H9 (cell line): ENCODE data around the gene CACNA1H. TPM values are rescaled to one million over a fixed set of nuclear protein-coding genes. Genes with fewer than 3 reads are reported as not detected.

Experiments
- DNase-seq: peaks from one replicate; pipeline ENCODE4 v3.0.0-alpha.2; 2017
- H2AFZ ChIP-seq: one replicate; pipeline ENCODE4 v1.6.1; 2013; ENCODE audit warnings: mild to moderate bottlenecking, low read length, control low read depth, moderate library complexity
- H2AK5ac ChIP-seq: 2 replicates; pipeline ENCODE4 v1.6.1; 2013; ENCODE audit warnings: low read length, control low read depth, mixed read lengths; ENCODE audit not compliant: insufficient read length
- H2BK120ac ChIP-seq: one replicate; pipeline ENCODE4 v1.6.1; 2013; ENCODE audit warnings: low read depth, mild to moderate bottlenecking, low read length, control low read depth, inconsistent platforms; ENCODE audit not compliant: poor library complexity, severe bottlenecking
- H2BK12ac ChIP-seq: 2 replicates; pipeline ENCODE4 v1.6.1; 2013; ENCODE audit warnings: low read length, control low read depth, mixed read lengths, low read depth; ENCODE audit not compliant: insufficient read length
- H2BK15ac ChIP-seq: 2 replicates; pipeline ENCODE4 v1.6.1; 2013; ENCODE audit warnings: low read depth, low read length, control low read depth
- H2BK20ac ChIP-seq: one replicate; pipeline ENCODE4 v1.6.1; 2013; ENCODE audit warnings: low read depth, mild to moderate bottlenecking, low read length, control low read depth, inconsistent platforms; ENCODE audit not compliant: poor library complexity, severe bottlenecking
- H2BK5ac ChIP-seq: 2 replicates; pipeline ENCODE4 v1.6.1; 2013; ENCODE audit warnings: low read length, control low read depth, mixed read lengths; ENCODE audit not compliant: insufficient read length
- H3K14ac ChIP-seq: 2 replicates; pipeline ENCODE4 v1.6.1; 2013; ENCODE audit warnings: low read length, control low read depth; ENCODE audit not compliant: insufficient read depth
- H3K18ac ChIP-seq: 2 replicates; pipeline ENCODE4 v1.6.1; 2013; ENCODE audit warnings: low read depth, mild to moderate bottlenecking, mixed read lengths, low read length, control low read depth; ENCODE audit not compliant: insufficient read length
- H3K23ac ChIP-seq: 2 replicates; pipeline ENCODE4 v1.6.1; 2013; ENCODE audit warnings: low read length, control low read depth, mixed read lengths, low read depth; ENCODE audit not compliant: insufficient read length
- H3K23me2 ChIP-seq: 2 replicates; pipeline ENCODE4 v1.6.1; 2013; ENCODE audit warnings: low read depth, mild to moderate bottlenecking, mixed read lengths, low read length, control low read depth; ENCODE audit not compliant: insufficient read length, poor library complexity, severe bottlenecking
- H3K27ac ChIP-seq: 2 replicates; pipeline ENCODE4 v1.5.1; 2013; ENCODE audit warnings: low read length, control low read depth, mixed read lengths, low read depth; ENCODE audit not compliant: insufficient read length
- H3K27me3 ChIP-seq: 2 replicates; pipeline ENCODE4 v1.6.1; 2013; ENCODE audit warnings: low read length, control low read depth, inconsistent platforms; ENCODE audit not compliant: insufficient read depth
- H3K4ac ChIP-seq: 2 replicates; pipeline ENCODE4 v1.6.1; 2013; ENCODE audit warnings: low read depth, mild to moderate bottlenecking, control low read depth, inconsistent platforms, low read length, moderate library complexity
- H3K4me1 ChIP-seq: 2 replicates; pipeline ENCODE4 v1.6.1; 2013; ENCODE audit warnings: low read length, control low read depth, inconsistent platforms; ENCODE audit not compliant: insufficient read depth
- H3K4me2 ChIP-seq: 2 replicates; pipeline ENCODE4 v1.6.1; 2013; ENCODE audit warnings: low read length, control low read depth, mixed read lengths; ENCODE audit not compliant: insufficient read length, insufficient read depth
- H3K56ac ChIP-seq: 2 replicates; pipeline ENCODE4 v1.6.1; 2013; ENCODE audit warnings: low read depth, mild to moderate bottlenecking, mixed read lengths, low read length, control low read depth; ENCODE audit not compliant: insufficient read length
- H3K79me1 ChIP-seq: 2 replicates; pipeline ENCODE4 v1.6.1; 2013; ENCODE audit warnings: low read depth, mild to moderate bottlenecking, moderate library complexity, low read length, control low read depth, inconsistent platforms; ENCODE audit not compliant: insufficient read depth, poor library complexity, severe bottlenecking
- H3K79me2 ChIP-seq: 2 replicates; pipeline ENCODE4 v1.6.1; 2013; ENCODE audit warnings: low read length, control low read depth, inconsistent platforms; ENCODE audit not compliant: insufficient read depth
- H3K9ac ChIP-seq: 2 replicates; pipeline ENCODE4 v1.6.1; 2013; ENCODE audit warnings: low read length, control low read depth, mixed read lengths; ENCODE audit not compliant: insufficient read length; ENCODE audit errors: extremely low read depth
- H3K9me3 ChIP-seq: one replicate; pipeline ENCODE4 v1.6.1; 2013; ENCODE audit warnings: low read depth, low read length, inconsistent platforms; ENCODE audit not compliant: control insufficient read depth
- H3T11ph ChIP-seq: one replicate; pipeline ENCODE4 v1.6.1; 2013; ENCODE audit warnings: mild to moderate bottlenecking, low read length, control low read depth, inconsistent platforms
- H4K20me1 ChIP-seq: one replicate; pipeline ENCODE4 v1.6.1; 2013; ENCODE audit not compliant: control insufficient read depth, insufficient read length, insufficient read depth
- H4K5ac ChIP-seq: 2 replicates; pipeline ENCODE4 v1.6.1; 2013; ENCODE audit warnings: low read depth, mild to moderate bottlenecking, mixed read lengths, low read length, control low read depth; ENCODE audit not compliant: insufficient read length
- H4K8ac ChIP-seq: replicated peaks from 2 replicates; pipeline ENCODE4 v1.6.1; 2013; ENCODE audit warnings: low read length, control low read depth, mixed read lengths, low read depth; ENCODE audit not compliant: insufficient read length
- H4K91ac ChIP-seq: 2 replicates; pipeline ENCODE4 v1.6.1; 2013; ENCODE audit warnings: low read depth, mild to moderate bottlenecking, moderate library complexity, mixed read lengths, low read length, control low read depth; ENCODE audit not compliant: insufficient read length
- H3K27ac Mint-ChIP-seq, 3 experiments: 2 replicates in 2 of 3; 3 replicates in 1 of 3; pipeline ENCODE4 v1.8.0; 2020 to 2021; ENCODE audit warnings: mixed read lengths in 3 of 3, mild to moderate bottlenecking in 1 of 3, moderate library complexity in 1 of 3
- H3K27me3 Mint-ChIP-seq: 2 replicates; pipeline ENCODE4 v1.8.0; 2021; ENCODE audit warnings: low read depth, mild to moderate bottlenecking, moderate library complexity, mixed read lengths
- H3K36me3 Mint-ChIP-seq, 3 experiments: 2 replicates in 2 of 3; 3 replicates in 1 of 3; pipeline ENCODE4 v1.8.0; 2020 to 2021; ENCODE audit warnings: low read depth in 3 of 3, mixed read lengths in 3 of 3; ENCODE audit not compliant: insufficient read depth in 1 of 3
- H3K4me1 Mint-ChIP-seq, 2 experiments: 2 replicates each; pipeline ENCODE4 v1.8.0; 2020; ENCODE audit warnings: mixed read lengths in 2 of 2
- H3K4me3 Mint-ChIP-seq, 2 experiments: 2 replicates in 1 of 2; 3 replicates in 1 of 2; pipeline ENCODE4 v1.8.0; 2020 to 2021; ENCODE audit warnings: mild to moderate bottlenecking in 2 of 2, mixed read lengths in 2 of 2, moderate library complexity in 1 of 2
- H3K9me3 Mint-ChIP-seq, 2 experiments: 2 replicates in 1 of 2; 3 replicates in 1 of 2; pipeline ENCODE4 v1.8.0; 2020; ENCODE audit warnings: mild to moderate bottlenecking in 2 of 2, mixed read lengths in 2 of 2, moderate library complexity in 1 of 2
- CTCF ChIP-seq: fragments of 200-600 bp; sonication (generic); conservative IDR thresholded peaks from 3 replicates; pipeline ENCODE4 v1.8.0; 2021; ENCODE audit warnings: antibody characterized with exemption, mild to moderate bottlenecking
- WGBS: extraction: QIAGEN DNeasy Blood & Tissue Kit; methylation state at CpG from one replicate; pipeline ENCODE4 v1.1.7; 2013; ENCODE audit warnings: missing lambda C conversion rate, low lambda C conversion rate, mixed read lengths; ENCODE audit not compliant: insufficient read length; ENCODE audit errors: extremely low coverage; 5-methylcytosine and 5-hydroxymethylcytosine counted together
- total RNA-seq: library from RNA; stranded (reverse); gene quantifications from 2 replicates; pipeline ENCODE4 v1.2.1, GENCODE V29; 2021

Gene CACNA1H
- total RNA-seq, 1 experiment from 2014 or later, result 43.3 TPM

GRCh38 chr16:1116693-1117077 is 36.2 kb upstream of the CACNA1H start:
- Histone ChIP-seq H4K91ac (no peak overlapping the region), H2BK120ac (no peak overlapping the region), H2AK5ac (no peak overlapping the region), H2BK15ac (no peak overlapping the region), H2BK5ac (no peak overlapping the region), H3T11ph (no peak overlapping the region), H2BK12ac (no peak overlapping the region), H3K4ac (no peak overlapping the region), H3K27me3 (no peaks in the 10 kb centered on the region), H3K27ac (no peak overlapping the region), H3K9ac (no peak overlapping the region), H3K79me2 (no peaks in the 10 kb centered on the region), H3K4me1 (no peaks in the 10 kb centered on the region), H2BK20ac (no peak overlapping the region), H3K14ac (no peak overlapping the region), H3K4me2 (no peak overlapping the region), H3K18ac (no peak overlapping the region), H4K8ac (no peak overlapping the region), H4K5ac (no peak overlapping the region), H3K79me1 (no peaks in the 10 kb centered on the region), H4K20me1 (no peaks in the 10 kb centered on the region), H3K23ac (no peak overlapping the region), H3K9me3 (no peaks in the 10 kb centered on the region), H3K56ac (no peak overlapping the region), H2AFZ (no peak overlapping the region), H3K23me2 (peaks cover 2% of the 10 kb centered on the region)
- no peak for TF ChIP-seq CTCF
- Mint-ChIP-seq H3K36me3 (no peaks in the 10 kb centered on the region), H3K27me3 (peaks cover 20% of the 10 kb centered on the region), H3K27ac (no peak overlapping the region), H3K4me1 (no peaks in the 10 kb centered on the region), H3K9me3 (no peaks in the 10 kb centered on the region), H3K4me3 (no peak overlapping the region)
- no CpG with 5 or more reads among the region's 16 CpGs for WGBS
- no peak for DNase-seq
